ENCODE results near the gene GREB1.

Gene GREB1

GRCh38 chr2:11513319-11513718, 20.5 kb upstream of the GREB1 start:
- no peak for DNase-seq

DNA sequence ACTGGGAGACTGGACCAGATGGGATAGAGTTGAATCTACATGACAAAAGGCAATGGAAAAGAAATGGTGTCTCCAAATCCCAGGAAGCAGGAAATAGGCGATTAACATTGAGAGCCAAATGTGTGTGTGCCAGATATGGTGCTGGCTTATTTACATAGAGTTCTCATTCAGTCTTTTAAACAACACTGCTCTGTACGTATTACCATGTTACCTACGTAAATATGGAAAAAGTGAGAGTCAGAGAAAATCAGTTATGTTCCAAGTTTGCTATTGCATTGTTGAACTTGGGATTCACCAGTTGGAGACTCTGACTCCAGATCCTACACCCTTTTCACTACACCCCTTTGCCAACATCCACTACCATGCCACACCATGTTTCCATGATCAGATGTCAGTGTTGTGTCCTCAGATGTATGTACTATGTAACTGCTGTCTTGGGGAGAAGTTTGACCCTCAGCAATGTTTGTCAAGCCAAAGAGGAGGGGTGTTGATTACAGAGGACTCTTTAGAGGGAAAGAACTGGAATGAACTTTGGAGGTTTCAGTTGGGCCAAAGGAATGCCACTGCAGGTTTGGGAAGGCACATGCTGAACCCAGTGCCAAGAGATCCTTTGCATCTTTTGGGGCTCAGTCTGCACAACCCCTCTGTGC, 19.6 kb upstream of the GREB1 start:
- no peak for DNase-seq

DNA sequence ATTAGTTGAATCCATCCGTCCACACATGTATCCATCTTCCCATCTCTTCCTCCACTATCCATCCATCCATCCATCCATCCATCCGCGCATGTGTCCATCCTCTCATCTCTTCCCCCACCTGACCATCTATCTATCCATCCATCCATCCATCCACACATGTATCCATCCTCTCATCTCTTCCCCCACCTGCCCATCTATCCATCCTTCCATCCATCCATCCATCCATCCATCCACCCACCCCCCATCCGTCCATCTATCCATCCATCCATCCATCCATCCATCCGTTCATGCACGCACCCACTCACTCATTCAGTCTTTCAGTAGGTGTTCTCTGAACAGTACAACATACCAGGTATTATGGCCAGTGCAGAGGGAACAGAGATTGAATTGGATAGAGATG, 18.9 kb upstream of the GREB1 start:
- DNase-seq = no peak

- DNase-seq = no peak
These were observed 18.3 kb upstream of the GREB1 start for GRCh38 chr2:11515490-11515981.

DNA sequence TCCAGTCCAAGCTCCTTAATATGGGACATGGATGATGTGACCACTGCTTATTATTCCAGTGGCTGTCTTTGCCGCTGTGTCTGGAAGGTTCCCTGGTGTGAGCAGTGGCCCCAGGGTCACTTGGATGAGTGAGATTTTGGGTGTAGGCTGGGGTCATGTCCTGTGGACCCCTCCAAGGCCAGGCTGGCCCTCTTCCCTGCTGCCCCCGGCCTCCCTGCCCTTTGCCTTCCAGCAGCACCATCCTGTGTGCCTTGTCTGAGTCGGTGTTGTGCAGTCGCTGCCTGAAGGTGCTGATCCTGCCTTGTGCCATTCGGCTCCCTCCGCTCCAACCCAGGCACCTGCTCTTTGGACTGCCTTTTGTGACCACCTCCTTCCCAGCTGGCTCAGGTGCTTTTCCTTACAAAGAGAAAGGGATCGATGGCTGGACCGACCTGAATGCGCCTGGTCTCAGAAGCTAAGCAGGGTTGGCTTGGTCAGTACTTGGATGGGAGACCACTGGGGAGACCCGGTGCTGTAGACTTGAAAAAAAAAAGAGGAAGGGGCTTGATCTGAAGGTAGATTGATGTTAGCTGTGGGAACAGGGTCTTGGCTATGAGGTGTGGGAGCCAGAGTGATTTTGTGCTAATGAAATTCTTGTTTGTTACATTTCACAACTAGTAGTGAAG, 16.7 kb upstream of the GREB1 start:
- no peak for DNase-seq

GRCh38 chr2:11517906-11518305, 15.9 kb upstream of the GREB1 start:
- no peak for DNase-seq

DNA sequence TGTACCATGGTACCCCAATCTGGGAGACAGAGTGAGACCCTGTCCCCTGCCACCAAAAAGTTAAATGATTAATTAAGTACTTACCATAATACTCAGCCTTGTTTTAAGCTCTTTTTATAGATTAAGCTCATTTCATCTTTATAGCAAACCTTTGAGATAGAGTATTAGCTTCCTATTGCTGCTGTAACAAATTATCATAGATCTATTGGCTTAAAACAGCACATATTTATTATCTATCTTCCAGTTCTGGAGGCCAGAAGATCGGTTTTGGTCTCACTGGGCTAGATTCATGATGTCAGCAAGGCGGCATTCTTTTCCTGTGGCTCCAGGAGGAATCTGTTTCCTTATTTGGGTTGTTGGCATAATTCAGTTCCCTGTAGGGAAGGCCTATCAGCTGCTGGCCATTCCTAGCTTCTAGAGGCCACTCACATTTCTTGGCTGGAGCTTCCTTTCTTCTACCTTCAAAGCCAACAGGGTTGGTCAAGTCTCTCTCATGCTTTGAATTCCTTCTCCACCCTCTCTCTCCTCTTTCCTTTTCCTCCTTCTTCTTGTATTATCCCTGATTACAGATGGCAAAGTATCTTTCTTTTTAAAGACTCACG, 13.7 kb upstream of the GREB1 start:
- DNase-seq = no peak

- no peak for DNase-seq
These were observed 12.1 kb upstream of the GREB1 start for GRCh38 chr2:11521775-11522174.

GRCh38 chr2:11524470-11524869, 9.4 kb upstream of the GREB1 start:
- DNase-seq = no peak

DNA sequence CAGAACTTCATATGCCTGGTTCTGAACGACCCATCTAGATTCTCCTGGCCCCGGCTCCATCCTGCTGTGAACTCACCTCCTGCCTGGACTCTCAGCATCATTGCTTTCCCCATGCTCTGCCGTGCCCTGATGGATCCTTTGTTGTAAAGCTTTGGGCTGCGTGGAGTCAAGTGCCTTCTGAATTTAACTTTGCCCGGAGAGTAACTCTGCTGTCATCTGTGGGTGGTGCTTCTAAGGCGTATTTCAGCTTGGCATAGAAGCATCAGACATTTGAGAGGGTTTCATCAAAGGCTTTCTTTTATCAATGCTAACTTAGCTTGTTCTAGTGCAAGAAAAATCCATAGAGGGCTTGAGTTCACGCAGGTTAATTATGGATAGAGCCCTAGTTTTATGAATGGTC, 8.1 kb upstream of the GREB1 start:
- DNase-seq = no peak

GRCh38 chr2:11527001-11527400, 6.8 kb upstream of the GREB1 start:
- DNase-seq = no peak

GRCh38 chr2:11528228-11528627, 5.6 kb upstream of the GREB1 start:
- DNase-seq = no peak

DNA sequence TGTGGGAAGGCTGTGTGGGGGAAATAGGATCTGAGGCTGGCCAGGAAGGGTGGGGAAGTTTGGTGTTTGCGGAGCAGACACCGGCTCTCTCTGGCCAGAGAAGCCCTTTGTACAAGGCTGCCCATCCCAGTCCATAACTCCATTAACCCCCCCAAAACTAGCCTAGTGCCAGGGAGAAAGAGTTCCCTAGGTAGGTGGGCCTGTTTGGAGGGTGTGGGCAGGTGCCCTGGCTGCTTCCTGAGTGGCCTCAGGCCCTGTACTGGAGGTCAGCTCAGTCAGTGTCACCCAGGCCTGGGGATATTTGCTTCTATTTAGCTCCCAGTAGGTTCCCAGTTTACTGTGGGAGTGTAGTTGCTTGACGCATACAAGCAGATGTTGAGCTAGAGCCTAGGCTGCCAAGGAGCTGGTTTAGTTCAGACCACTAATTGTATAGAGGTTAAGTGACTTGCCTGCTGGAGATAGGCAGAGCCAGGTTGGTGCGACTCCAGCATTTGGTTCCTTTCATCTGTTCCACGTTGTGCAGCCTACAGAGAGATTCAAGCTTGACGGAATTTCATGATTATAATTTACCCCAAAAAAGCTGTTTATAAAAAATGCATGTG, 2.9 kb upstream of the GREB1 start:
- DNase-seq = no peak

- DNase-seq = no peak
These were observed 1.3 kb upstream of the GREB1 start for GRCh38 chr2:11532416-11533055.

DNA sequence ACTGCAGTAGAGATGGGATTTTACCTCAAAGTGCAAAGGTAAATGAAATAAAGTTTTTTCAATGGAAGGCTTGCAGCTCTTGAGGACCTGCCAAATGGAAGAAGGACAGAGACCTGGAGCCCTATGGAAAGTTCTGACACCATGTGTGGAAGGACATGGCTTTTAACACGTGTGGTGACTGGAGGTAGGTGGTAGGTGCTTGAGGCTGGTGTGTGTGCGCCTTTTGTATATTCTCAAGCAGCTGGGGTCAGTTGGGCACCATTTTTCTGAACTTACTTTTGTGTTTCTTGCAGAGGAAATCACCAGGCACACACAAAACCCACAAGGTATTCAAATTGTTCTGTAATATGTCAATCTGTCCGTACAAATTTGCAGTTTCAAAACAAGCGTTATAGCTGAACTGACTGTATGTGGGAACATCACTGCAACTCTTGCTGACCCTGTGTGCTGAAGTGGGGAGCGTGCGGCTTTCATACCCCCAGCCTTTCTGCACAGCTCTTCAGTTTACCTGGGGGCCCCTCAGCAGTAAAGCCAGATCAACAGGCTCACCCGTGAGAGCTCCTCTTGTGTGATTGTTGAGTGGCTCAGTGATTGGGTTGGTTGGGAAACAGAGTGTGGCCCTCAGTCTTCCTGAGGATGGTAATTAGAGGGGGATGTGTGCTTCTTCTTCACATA, 363 bp downstream of the GREB1 start:
- DNase-seq = no peak

- no peak for DNase-seq
These were observed 1.1 kb downstream of the GREB1 start for GRCh38 chr2:11534746-11535484.

- DNase-seq = no peak
These were observed 2.1 kb downstream of the GREB1 start for GRCh38 chr2:11535899-11536344.

GRCh38 chr2:11537951-11538350, 4.1 kb downstream of the GREB1 start:
- no peak for DNase-seq

- DNase-seq = no peak
These were observed 5.7 kb downstream of the GREB1 start for GRCh38 chr2:11539317-11540147.

DNA sequence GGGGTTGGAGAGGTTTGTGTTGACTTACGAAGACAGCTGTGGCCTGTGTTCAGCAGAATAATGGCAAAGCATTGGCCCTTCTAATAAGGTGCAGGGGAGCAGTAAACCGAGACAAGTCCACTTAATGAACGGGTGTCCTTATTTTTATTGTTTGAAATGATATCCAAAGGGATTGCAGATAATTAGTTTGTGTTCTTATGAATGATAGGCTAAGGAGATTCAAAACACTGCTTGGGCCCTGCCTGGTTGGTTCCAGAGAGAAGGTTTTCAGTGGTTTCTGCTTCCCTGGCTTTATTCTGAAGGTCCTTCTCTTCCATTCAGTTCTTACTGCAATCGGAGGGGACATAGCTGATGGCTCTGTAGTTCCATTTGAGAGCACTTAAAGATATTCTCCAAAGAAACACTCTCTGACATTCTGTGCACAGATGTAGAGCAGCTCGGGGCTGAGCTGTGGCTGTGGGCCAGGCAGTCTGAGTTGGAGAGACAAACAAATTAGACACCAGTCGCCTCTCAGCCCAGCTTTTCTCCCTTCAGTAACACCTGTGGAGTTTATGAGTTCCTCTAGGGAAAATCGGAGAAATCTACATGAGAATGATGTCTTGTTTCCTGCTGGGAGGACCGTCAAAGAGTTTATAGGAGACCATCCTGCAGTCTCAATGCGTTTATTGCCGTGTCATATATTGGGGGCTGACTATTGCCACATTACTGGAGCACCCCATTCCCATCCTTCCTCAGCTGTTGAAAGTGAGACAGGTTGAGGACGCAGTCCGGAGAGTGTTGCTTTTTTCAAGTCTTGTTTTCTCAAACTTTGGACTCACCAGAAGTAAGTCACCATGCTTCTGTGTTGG, 6.5 kb downstream of the GREB1 start:
- DNase-seq = no peak
